UCSD-AML1 (cell line): ENCODE results near the gene ZNF12.

Experiments
- DNase-seq: peaks from one replicate; lab custom pipeline; 2025; ENCODE audit not compliant: unreplicated experiment; lab: John Stamatoyannopoulos, UW

The ZNF12 gene

GRCh38 chr7:6648066-6648814, 58.5 kb downstream of the ZNF12 start:
- DNase-seq: no peak

- DNase-seq: no peak
Observed at GRCh38 chr7:6647541-6647940, 59.2 kb downstream of the ZNF12 start.

GRCh38 chr7:6647080-6647479, 59.7 kb downstream of the ZNF12 start:
- no peak for DNase-seq

GRCh38 chr7:6646465-6646864, 60.3 kb downstream of the ZNF12 start:
- DNase-seq: no peak

- DNase-seq: no peak
Observed at GRCh38 chr7:6644728-6645127, 62.0 kb downstream of the ZNF12 start.

- DNase-seq: no peak
Observed at GRCh38 chr7:6643915-6644625, 62.7 kb downstream of the ZNF12 start.

GRCh38 chr7:6642861-6643640, 63.7 kb downstream of the ZNF12 start:
- DNase-seq: no peak

GRCh38 chr7:6642239-6642839, 64.4 kb downstream of the ZNF12 start:
- no peak for DNase-seq

GRCh38 chr7:6641305-6642035, 65.3 kb downstream of the ZNF12 start:
- DNase-seq: no peak

- DNase-seq: no peak
Observed at GRCh38 chr7:6640246-6640721, 66.5 kb downstream of the ZNF12 start.

- DNase-seq: no peak
Observed at GRCh38 chr7:6639627-6640026, 67.1 kb downstream of the ZNF12 start.

GRCh38 chr7:6639032-6639431, 67.7 kb downstream of the ZNF12 start:
- DNase-seq: no peak
